ENCODE measurements around the gene TSSK6.

- TF ChIP-seq CTCF (conservative IDR thresholded peaks at IDR 0.05 in 1 of 2, IDR thresholded peaks at IDR 0.05 in 1 of 2; ENCODE audit: extremely low read depth in 1 of 2, insufficient read depth in 1 of 2, low read depth in 1 of 2, low read length in 2 of 2) (no peak), EZH2 (IDR thresholded peaks at IDR 0.05; ENCODE audit: borderline replicate concordance, low read length) (no peak)
These were observed 32.3 kb downstream of the TSSK6 start for GRCh38 chr19:19482809-19483596.
